Measurements from ENCODE around the gene OR51I2. TPM values are rescaled to one million over a fixed set of nuclear protein-coding genes. Genes with fewer than 3 reads are reported as not detected.
A peak's percentile ranks its signal among the peaks of the same experiment; 100 is the strongest.

The OR51I2 gene
- total and polyA plus RNA-seq, 9 of the 15 experiments (the other 6 are each of a cell fraction or from before 2014, with no cell fraction given): 0.06 to 0.61 (median 0.07) TPM; not detected in 6

- TF ChIP-seq FOS (IDR thresholded peaks at IDR 0.05; ENCODE audit: extremely low read depth, insufficient read length) (no peak), HNRNPH1 (optimal IDR thresholded peaks at IDR 0.05; ENCODE audit: low read depth, low read length) (no peak), NR2F6 (CRISPR knock-in tag; IDR thresholded peaks at IDR 0.05) (no peak), ILF3 (IDR thresholded peaks at IDR 0.05; ENCODE audit: borderline replicate concordance) (no peak), IRF9 (tag; IDR thresholded peaks at IDR 0.05) (no peak), MLLT1 (IDR thresholded peaks at IDR 0.05) (peak; percentile 81 to 85), POLR3G (IDR thresholded peaks at IDR 0.05; ENCODE audit: extremely low read depth, insufficient read length, insufficient replicate concordance) (no peak), E2F5 (CRISPR knock-in tag; IDR thresholded peaks at IDR 0.05) (no peak), PHF8 (IDR thresholded peaks at IDR 0.05; ENCODE audit: borderline replicate concordance, low read length) (peak; percentile 84), RBM14 (IDR thresholded peaks at IDR 0.05; ENCODE audit: borderline replicate concordance, insufficient read depth, low read depth, low read length) (no peak), HLTF (IDR thresholded peaks at IDR 0.05) (no peak), ZNF584 (CRISPR knock-in tag; IDR thresholded peaks at IDR 0.05; ENCODE audit: low read depth) (no peak), KLF6 (CRISPR knock-in tag; IDR thresholded peaks at IDR 0.05; ENCODE audit: borderline replicate concordance) (no peak), ZNF668 (CRISPR knock-in tag; IDR thresholded peaks at IDR 0.05) (no peak), NBN (IDR thresholded peaks at IDR 0.05; ENCODE audit: low read depth) (no peak; the same call in 1 of the 2 replicates), ZNF197 (CRISPR knock-in tag; IDR thresholded peaks at IDR 0.05; ENCODE audit: low read depth) (no peak), TRIM24 (IDR thresholded peaks at IDR 0.05) (no peak), ZNF174 (CRISPR knock-in tag; IDR thresholded peaks at IDR 0.05) (no peak), SRSF1 (IDR thresholded peaks at IDR 0.05; ENCODE audit: low read depth, low read length) (no peak), RBM39 (optimal IDR thresholded peaks at IDR 0.05; ENCODE audit: low read depth, low read length) (peak; percentile 41), RBM22 (IDR thresholded peaks at IDR 0.05; ENCODE audit: low read depth, low read length, poor library complexity, severe bottlenecking) (no peak), ZNF3 (CRISPR knock-in tag; IDR thresholded peaks at IDR 0.05) (no peak), EWSR1 (IDR thresholded peaks at IDR 0.05; ENCODE audit: borderline replicate concordance, low read depth, partially characterized antibody) (no peak), ZNF551 (CRISPR knock-in tag; IDR thresholded peaks at IDR 0.05) (no peak)
- TF ChIP-seq, protein P1, sequence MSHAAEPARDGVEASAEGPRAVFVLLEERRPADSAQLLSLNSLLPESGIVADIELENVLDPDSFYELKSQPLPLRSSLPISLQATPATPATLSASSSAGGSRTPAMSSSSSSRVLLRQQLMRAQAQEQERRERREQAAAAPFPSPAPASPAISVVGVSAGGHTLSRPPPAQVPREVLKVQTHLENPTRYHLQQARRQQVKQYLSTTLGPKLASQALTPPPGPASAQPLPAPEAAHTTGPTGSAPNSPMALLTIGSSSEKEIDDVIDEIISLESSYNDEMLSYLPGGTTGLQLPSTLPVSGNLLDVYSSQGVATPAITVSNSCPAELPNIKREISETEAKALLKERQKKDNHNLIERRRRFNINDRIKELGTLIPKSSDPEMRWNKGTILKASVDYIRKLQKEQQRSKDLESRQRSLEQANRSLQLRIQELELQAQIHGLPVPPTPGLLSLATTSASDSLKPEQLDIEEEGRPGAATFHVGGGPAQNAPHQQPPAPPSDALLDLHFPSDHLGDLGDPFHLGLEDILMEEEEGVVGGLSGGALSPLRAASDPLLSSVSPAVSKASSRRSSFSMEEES (CRISPR knock-in tag; IDR thresholded peaks at IDR 0.05): no peak
These were observed 56.4 kb downstream of the OR51I2 start (continued) for GRCh38 chr11:5505363-5506048.
